ENCODE measurements around the gene AGFG2.

DNA sequence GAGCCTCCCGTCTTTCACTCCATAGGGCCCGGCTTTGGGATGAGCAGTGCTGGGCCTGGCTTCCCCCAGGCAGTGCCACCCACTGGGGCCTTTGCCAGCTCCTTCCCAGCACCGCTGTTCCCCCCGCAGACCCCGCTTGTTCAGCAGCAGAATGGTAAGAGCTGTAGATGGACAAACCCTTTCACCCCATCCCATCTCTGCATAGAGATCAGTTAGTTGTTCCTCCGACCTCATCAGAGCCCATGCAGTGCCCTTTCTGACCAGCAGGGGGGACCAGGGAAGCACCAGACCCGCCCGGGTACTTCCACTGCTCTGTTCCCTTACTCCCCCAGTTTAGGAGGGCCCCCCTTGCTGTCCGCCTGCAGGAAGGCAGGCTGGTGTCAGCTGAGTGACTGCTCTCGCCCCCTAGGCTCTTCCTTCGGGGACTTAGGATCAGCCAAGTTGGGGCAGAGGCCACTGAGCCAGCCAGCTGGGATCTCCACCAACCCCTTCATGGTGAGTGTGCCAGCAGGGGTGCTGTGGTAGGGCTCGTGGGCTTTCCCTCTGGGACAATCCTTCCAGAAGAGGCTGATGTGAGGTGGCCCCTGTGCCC is 24.9 kb downstream of the AGFG2 start:
- TF ChIP-seq POLR2A (IDR thresholded peaks at IDR 0.05) (no peak), POLR2AphosphoS5 (IDR thresholded peaks at IDR 0.05) (peak; percentile 15)
- TF ChIP-seq, protein P1, sequence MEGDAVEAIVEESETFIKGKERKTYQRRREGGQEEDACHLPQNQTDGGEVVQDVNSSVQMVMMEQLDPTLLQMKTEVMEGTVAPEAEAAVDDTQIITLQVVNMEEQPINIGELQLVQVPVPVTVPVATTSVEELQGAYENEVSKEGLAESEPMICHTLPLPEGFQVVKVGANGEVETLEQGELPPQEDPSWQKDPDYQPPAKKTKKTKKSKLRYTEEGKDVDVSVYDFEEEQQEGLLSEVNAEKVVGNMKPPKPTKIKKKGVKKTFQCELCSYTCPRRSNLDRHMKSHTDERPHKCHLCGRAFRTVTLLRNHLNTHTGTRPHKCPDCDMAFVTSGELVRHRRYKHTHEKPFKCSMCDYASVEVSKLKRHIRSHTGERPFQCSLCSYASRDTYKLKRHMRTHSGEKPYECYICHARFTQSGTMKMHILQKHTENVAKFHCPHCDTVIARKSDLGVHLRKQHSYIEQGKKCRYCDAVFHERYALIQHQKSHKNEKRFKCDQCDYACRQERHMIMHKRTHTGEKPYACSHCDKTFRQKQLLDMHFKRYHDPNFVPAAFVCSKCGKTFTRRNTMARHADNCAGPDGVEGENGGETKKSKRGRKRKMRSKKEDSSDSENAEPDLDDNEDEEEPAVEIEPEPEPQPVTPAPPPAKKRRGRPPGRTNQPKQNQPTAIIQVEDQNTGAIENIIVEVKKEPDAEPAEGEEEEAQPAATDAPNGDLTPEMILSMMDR (IDR thresholded peaks at IDR 0.05), result peak; percentile 91 to 94 (median 92)

All from prostate gland (tissue), 2 donors.